ENCODE data around the gene TRAIP. TPM values are rescaled to one million over a fixed set of nuclear protein-coding genes. Genes with fewer than 3 reads are reported as not detected.

Gene TRAIP
- total RNA-seq, 2 donors from 2014 or later = 0.98 to 2.0 TPM

- Histone ChIP-seq H3K27ac (no peak overlapping the region), H3K4me3 (no peak overlapping the region), H3K4me1 (peaks cover 0 to 26% of the 10 kb centered on the region in 2 donors), H3K9me3 (no peaks in the 10 kb centered on the region), H3K36me3 (no peaks in the 10 kb centered on the region), H3K27me3 (no peaks in the 10 kb centered on the region)
- no peak for TF ChIP-seq CTCF (IDR thresholded peaks at IDR 0.05)
- no peak for DNase-seq (ENCODE audit: low spot score)
Observed at GRCh38 chr3:49879721-49880120, 23.4 kb upstream of the TRAIP start.

GRCh38 chr3:49878686-49879085, 22.3 kb upstream of the TRAIP start:
- Histone ChIP-seq H3K9me3 (no peaks in the 10 kb centered on the region), H3K36me3 (no peaks in the 10 kb centered on the region), H3K27ac (no peak overlapping the region), H3K4me1 (peaks cover 0 to 26% of the 10 kb centered on the region in 2 donors), H3K4me3 (no peak overlapping the region), H3K27me3 (no peaks in the 10 kb centered on the region)
- no peak for TF ChIP-seq CTCF (IDR thresholded peaks at IDR 0.05)
- DNase-seq (ENCODE audit: low spot score) = no peak

GRCh38 chr3:49877716-49878115, 21.4 kb upstream of the TRAIP start:
- Histone ChIP-seq H3K36me3 (no peaks in the 10 kb centered on the region), H3K4me3 (no peak overlapping the region), H3K9me3 (no peaks in the 10 kb centered on the region), H3K4me1 (peaks cover 0 to 23% of the 10 kb centered on the region in 2 donors), H3K27ac (no peak overlapping the region), H3K27me3 (no peaks in the 10 kb centered on the region)
- no peak for TF ChIP-seq CTCF (IDR thresholded peaks at IDR 0.05)
- DNase-seq (ENCODE audit: low spot score) = no peak

- Histone ChIP-seq H3K4me1 (peaks cover 0 to 12% of the 10 kb centered on the region in 2 donors), H3K36me3 (no peaks in the 10 kb centered on the region), H3K27ac (no peak overlapping the region), H3K27me3 (no peaks in the 10 kb centered on the region), H3K9me3 (no peaks in the 10 kb centered on the region), H3K4me3 (no peak overlapping the region)
- DNase-seq (ENCODE audit: low spot score) = no peak
- TF ChIP-seq CTCF (IDR thresholded peaks at IDR 0.05) = no peak
Observed at GRCh38 chr3:49876567-49876966, 20.2 kb upstream of the TRAIP start.

GRCh38 chr3:49873623-49874022, 17.3 kb upstream of the TRAIP start:
- H3K4me3 ChIP-seq = no peak overlapping the region
- TF ChIP-seq CTCF (IDR thresholded peaks at IDR 0.05) = no peak
- no peak for DNase-seq (ENCODE audit: low spot score)

GRCh38 chr3:49872801-49873281, 16.5 kb upstream of the TRAIP start:
- Histone ChIP-seq H3K36me3 (no peaks in the 10 kb centered on the region), H3K4me1 (peaks cover 0 to 14% of the 10 kb centered on the region in 2 donors), H3K4me3 (no peak overlapping the region), H3K9me3 (no peaks in the 10 kb centered on the region), H3K27me3 (peaks cover 9 to 19% of the 10 kb centered on the region in 2 donors), H3K27ac (no peak overlapping the region)
- DNase-seq (ENCODE audit: low spot score) = no peak
- no peak for TF ChIP-seq CTCF (IDR thresholded peaks at IDR 0.05)

More at GRCh38 chr3:49873623-49874022, 17.3 kb upstream of the TRAIP start:
- H3K27me3 ChIP-seq = peaks cover 4 to 18% of the 10 kb centered on the region in 2 donors
- H3K36me3 ChIP-seq = no peaks in the 10 kb centered on the region
- H3K9me3 ChIP-seq = no peaks in the 10 kb centered on the region
- no peak overlapping the region for H3K27ac ChIP-seq
- peaks cover 0 to 14% of the 10 kb centered on the region in 2 donors for H3K4me1 ChIP-seq
